Activated CD8-positive, alpha-beta memory T cell treated with anti-CD3 and anti-CD28 coated beads for 48 hours (primary cell): ENCODE results near the gene ZSCAN23.
"Not testable (repeated sequence)": the region's sequence is repeated elsewhere in the genome, so short reads cannot be mapped to it uniquely, and the experiment has no call there.

Experiments used
- DNase-seq, 3 experiments: peaks; one replicate each; pipeline ENCODE4 v3.0.0-alpha.2; 2020; ENCODE audit warnings: low read depth in 2 of 3, low spot score in 2 of 3

Gene ZSCAN23

GRCh38 chr6:28442586-28442985, 705 bp downstream of the ZSCAN23 start:
- DNase-seq, result no peak

- no peak for DNase-seq
Measured at GRCh38 chr6:28436404-28436803, 6.9 kb downstream of the ZSCAN23 start.

- no peak for DNase-seq
Measured at GRCh38 chr6:28433119-28433518, 10.2 kb downstream of the ZSCAN23 start.

- no peak for DNase-seq
Measured at GRCh38 chr6:28429781-28430180, 13.5 kb downstream of the ZSCAN23 start.

GRCh38 chr6:28425944-28426541, 17.2 kb downstream of the ZSCAN23 start:
- DNase-seq, result no peak

GRCh38 chr6:28424163-28424562, 19.1 kb downstream of the ZSCAN23 start:
- no peak for DNase-seq

GRCh38 chr6:28423546-28423945, 19.7 kb downstream of the ZSCAN23 start:
- no peak for DNase-seq

GRCh38 chr6:28413681-28414080, 29.6 kb downstream of the ZSCAN23 start:
- no peak for DNase-seq

GRCh38 chr6:28410767-28411166, 32.5 kb downstream of the ZSCAN23 start:
- no peak for DNase-seq

- DNase-seq, result no peak
Measured at GRCh38 chr6:28408076-28408802, 35.1 kb downstream of the ZSCAN23 start.

GRCh38 chr6:28407401-28407800, 35.9 kb downstream of the ZSCAN23 start:
- no peak for DNase-seq

- not testable (repeated sequence) for DNase-seq
Measured at GRCh38 chr6:28403923-28404322, 39.4 kb downstream of the ZSCAN23 start.

GRCh38 chr6:28402197-28402596, 41.1 kb downstream of the ZSCAN23 start:
- DNase-seq, result no peak

- no peak for DNase-seq
Measured at GRCh38 chr6:28401172-28401571, 42.1 kb downstream of the ZSCAN23 start.

GRCh38 chr6:28400122-28400451, 43.2 kb downstream of the ZSCAN23 start:
- no peak for DNase-seq

GRCh38 chr6:28399350-28400121, 43.8 kb downstream of the ZSCAN23 start, which contains the start of gene ZSCAN12:
ZSCAN12 (minus strand) TSS chr6:28399747; CDS start chr6:28398405, 1,342 bp downstream.
- peak; percentile 62 to 79 (median 71) for DNase-seq

- DNase-seq, result no peak
Measured at GRCh38 chr6:28395918-28396317, 47.4 kb downstream of the ZSCAN23 start.

GRCh38 chr6:28393912-28394662, 49.2 kb downstream of the ZSCAN23 start:
- DNase-seq, result no peak

GRCh38 chr6:28390688-28391087, 52.6 kb downstream of the ZSCAN23 start:
- DNase-seq, result no peak

- DNase-seq, result no peak
Measured at GRCh38 chr6:28384143-28384533, 59.2 kb downstream of the ZSCAN23 start.
